Astrocyte of the cerebellum (primary cell): Measurements from ENCODE around the gene MLPH.

Experiments used
- DNase-seq: peaks from one replicate; pipeline ENCODE4 v3.0.0-alpha.2; 2011; ENCODE audit warnings: low read depth
- H3K4me3 ChIP-seq: 2 replicates; pipeline ENCODE4 v1.5.1; 2011; ENCODE audit warnings: mild to moderate bottlenecking, low read depth, low read length, moderate library complexity
- in situ Hi-C: cut with HindIII; loops from 2 replicates; pipeline ENCODE4 v1.10.0; 2017; ENCODE audit warnings: low sequenced_read_pairs
- TF ChIP-seq, protein P1 (sequence below): IDR thresholded peaks from 2 replicates; pipeline ENCODE4 v1.5.1; 2012; ENCODE audit warnings: low read length, low read depth, moderate library complexity, mild to moderate bottlenecking; ENCODE audit errors: missing control alignments

The MLPH gene

DNA sequence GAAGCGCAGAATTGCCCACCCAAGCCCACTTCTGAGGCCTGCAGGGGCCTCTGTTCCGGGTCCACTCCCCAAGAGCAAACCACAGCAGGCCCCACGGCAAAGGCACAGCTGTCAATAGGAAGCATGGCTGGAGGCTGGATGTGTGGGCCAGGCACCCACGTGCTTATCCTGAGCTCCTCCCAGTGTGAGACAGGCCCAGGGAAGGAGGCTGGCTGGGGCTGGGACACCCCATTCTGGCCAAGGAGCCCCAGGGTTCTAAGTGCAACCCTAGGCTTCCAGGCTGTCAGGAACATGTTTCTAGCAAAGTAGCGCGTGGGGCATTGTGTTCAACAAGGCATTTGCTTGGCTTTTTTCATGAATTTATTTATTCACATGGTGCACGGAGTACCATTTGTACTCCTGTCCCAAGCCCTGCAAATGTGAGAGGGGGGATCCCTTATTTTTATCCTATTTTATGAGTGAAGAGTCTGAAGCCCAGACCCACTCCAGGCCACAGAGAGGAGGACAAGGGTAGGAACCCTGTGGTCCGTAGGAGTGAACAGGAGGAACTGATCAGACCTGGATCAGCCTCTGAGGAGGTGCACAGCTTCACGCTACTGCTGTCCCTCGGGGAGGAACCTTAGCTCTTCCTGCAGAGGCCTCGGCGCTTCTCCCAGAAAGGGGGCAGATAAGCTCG lies 109.6 kb downstream of the MLPH start:
- no peak overlapping the region for H3K4me3 ChIP-seq
- TF ChIP-seq, protein P1, sequence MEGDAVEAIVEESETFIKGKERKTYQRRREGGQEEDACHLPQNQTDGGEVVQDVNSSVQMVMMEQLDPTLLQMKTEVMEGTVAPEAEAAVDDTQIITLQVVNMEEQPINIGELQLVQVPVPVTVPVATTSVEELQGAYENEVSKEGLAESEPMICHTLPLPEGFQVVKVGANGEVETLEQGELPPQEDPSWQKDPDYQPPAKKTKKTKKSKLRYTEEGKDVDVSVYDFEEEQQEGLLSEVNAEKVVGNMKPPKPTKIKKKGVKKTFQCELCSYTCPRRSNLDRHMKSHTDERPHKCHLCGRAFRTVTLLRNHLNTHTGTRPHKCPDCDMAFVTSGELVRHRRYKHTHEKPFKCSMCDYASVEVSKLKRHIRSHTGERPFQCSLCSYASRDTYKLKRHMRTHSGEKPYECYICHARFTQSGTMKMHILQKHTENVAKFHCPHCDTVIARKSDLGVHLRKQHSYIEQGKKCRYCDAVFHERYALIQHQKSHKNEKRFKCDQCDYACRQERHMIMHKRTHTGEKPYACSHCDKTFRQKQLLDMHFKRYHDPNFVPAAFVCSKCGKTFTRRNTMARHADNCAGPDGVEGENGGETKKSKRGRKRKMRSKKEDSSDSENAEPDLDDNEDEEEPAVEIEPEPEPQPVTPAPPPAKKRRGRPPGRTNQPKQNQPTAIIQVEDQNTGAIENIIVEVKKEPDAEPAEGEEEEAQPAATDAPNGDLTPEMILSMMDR, result no peak
- DNase-seq, result no peak
- in situ Hi-C loops, result no loop called here

DNA sequence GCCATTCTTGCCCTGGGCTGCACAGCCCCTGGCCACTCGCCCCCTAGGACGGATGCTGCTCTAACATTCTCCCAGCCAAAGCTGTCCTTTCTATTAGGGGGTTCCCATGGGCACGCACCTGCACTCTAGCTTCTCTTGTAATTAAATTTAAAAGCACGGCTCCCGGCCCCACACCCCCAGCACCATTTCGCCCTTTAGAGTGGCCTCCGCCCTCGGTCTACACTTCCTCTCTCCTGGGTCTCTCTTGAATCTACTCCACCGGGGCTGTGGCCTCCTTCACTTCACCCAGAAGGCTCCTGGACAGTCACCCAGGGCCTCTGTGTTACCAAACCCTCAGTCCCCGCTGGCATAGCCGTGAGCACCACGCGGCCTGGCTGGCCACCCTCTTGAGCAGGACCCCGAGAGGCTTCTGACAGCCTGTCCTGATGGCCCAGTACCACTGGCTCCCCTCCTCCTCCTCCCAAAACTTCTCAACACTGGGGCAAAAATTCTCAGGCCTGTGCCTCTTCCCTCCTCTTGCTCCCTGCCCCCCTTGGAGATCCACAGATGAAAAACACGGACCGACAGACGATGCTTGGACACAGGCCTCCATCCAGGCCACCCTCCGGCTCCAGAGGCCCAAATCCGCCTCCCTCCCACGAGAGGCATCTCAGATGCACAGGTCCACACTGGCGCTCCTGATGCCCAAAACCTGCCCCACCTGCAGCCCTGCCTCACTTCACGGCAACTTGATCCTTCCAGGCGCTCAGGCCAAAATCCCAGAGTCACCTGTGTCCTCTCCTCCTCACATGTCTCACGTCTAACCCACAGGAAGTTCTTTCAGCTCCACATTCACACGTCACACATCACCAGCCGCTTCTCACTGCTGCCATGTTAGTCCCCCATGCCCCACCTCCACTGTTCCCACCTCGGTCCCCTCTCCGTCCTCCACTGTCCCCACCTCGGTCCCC lies 110.4 kb downstream of the MLPH start:
- DNase-seq, result no peak
- in situ Hi-C loops, result no loop called here
- TF ChIP-seq, protein P1, result no peak
- H3K4me3 ChIP-seq, result no peak overlapping the region

DNA sequence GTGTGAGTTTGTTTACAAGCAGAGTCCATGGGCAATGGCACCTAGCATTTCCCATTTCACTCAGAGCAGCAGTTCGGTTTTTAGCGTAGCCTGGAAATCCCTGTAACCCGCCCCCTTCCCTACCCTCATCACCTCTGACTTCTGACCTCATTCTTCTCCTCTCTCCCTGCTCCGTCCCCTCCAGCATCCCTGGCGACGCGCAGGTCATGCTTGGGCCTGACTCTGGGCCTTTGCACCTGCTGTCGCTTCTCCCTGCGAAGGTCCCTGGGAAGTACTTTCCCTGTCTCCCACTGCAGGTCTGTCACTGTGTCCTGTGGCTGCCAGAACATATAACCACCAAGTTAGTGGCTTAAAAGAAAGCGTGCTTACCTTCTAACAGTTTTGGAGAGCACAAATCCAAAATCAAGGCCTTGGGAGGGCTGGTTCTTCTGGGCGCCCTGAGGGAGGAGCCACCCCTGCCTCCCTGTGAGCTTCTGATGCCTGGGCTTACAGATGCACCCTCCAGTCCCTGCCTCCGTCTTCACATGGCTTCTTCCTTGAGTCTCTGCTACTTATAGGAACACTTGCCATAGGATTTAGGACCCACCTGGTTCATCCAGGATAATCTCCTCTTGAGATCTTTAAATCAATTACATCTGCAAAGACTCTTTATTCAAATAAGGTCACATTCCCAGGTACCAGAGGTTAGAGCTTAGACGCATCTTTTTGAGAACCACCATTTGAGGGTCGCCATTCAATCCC lies 111.6 kb downstream of the MLPH start:
- H3K4me3 ChIP-seq, result no peak overlapping the region
- no peak for DNase-seq
- TF ChIP-seq, protein P1, result no peak
- in situ Hi-C loops, result no loop called here

DNA sequence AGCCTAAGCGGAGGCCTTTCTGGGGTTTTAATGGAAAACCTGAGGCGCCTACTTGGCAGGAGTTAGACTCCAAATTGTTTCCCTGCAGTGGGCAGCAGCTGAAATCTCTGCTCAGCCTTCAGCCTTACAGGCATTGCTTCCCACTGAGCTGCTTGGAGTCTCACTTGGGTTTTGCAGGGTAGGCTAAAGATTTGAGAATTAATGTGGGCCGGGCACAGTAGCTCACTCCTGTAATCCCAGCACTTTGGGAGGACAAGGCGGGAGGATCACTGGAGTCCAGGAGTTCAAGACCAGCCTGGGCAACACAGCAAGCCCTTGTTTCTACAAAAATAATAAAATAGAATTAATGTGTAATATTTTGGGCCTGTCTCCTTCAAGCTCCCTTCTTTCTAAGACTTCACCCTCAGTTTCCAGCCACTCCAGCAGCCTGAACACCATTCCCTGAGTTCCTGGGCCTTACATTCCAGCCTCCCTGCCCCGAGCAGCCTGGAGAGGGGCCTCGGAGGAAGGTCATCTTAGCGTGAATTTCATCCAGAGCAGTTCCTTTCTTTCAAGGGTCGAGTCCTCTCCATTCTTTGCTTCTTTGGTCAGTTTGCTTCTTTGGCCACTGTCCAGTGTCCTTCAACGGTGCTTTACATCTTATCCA lies 112.5 kb downstream of the MLPH start:
- in situ Hi-C loops, result loop anchor here (5.0 kb wide), 1 partner anchor 83 kb away; no protein-coding TSS in a partner anchor
- no peak overlapping the region for H3K4me3 ChIP-seq
- TF ChIP-seq, protein P1, result no peak
- DNase-seq, result no peak

DNA sequence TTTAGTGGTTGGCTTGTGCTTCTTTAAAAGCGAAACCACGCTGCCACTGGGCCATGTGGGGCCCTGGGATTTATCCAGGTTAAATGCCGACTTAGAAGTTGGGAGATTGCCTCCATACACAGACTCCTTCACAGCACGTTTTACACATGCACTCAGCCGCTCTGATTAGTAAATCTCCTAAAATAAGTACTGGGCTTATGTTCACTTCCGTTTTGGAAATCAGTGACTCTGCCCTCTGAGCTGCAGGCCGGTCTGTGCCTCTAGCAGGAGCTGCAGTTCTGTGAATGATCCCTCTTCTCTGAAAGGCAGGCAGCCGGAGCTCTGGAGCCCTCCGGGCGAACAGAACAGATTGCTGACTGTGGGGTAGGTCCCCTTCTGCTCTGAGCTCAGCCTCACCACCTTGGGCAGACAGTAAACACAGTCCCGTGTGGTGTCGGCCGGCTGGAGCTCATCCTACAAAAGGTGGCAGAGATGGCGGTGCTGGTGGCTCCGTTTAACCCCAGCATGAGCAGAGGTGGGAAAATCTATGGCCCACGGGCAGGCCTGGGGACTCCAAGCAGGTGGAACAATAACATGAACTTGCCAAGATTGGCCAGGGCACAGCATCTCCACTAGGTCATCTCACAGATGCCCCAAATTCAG lies 113.3 kb downstream of the MLPH start:
- H3K4me3 ChIP-seq, result no peak overlapping the region
- TF ChIP-seq, protein P1, result no peak
- DNase-seq, result no peak
- in situ Hi-C loops, result loop anchor here (5.0 kb wide), 1 partner anchor 82 kb away; no protein-coding TSS in a partner anchor
